Esophagus squamous epithelium (tissue), 4 donors: ENCODE measurements around the gene APBB3.

Source experiments
- POLR2A ChIP-seq, 4 donors: fragments of 450-650 bp; IDR thresholded peaks; one replicate each; pipeline ENCODE4 v1.6.1; 2017; ENCODE audit warnings: antibody characterized with exemption in 4 of 4, mild to moderate bottlenecking in 4 of 4, moderate library complexity in 3 of 4
- TF ChIP-seq, protein P1 (sequence below), 6 experiments: fragments of 450-650 bp in 4 of 6; fragments of 200-600 bp in 2 of 6; sonication (generic) in 2 of 6; IDR thresholded peaks; one replicate each; pipeline ENCODE4 v1.5.1; 2016 to 2019; ENCODE audit warnings: antibody characterized with exemption in 6 of 6, mild to moderate bottlenecking in 4 of 6, moderate library complexity in 4 of 6

DNA sequence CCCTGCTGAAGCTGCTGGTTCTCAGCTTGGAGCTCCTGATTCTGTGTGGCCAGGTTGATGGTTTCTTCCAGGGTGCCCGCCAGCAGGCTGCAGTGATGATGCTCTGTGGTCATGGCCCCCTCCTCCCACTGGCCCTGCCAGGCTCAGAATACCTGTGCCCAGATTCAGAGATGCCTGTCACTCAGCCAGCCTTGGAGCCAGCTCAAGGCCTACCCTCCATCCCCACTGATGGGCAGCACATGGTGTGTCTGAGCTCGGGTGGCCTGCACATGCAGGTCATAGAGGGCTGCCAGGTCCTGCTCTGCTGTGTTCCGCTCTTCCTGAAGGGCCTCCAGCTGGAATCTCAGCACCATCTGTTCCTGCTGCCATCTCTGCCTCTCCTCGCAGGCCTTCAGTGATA lies 5.7 kb upstream of the APBB3 start:
- TF ChIP-seq, protein P1, sequence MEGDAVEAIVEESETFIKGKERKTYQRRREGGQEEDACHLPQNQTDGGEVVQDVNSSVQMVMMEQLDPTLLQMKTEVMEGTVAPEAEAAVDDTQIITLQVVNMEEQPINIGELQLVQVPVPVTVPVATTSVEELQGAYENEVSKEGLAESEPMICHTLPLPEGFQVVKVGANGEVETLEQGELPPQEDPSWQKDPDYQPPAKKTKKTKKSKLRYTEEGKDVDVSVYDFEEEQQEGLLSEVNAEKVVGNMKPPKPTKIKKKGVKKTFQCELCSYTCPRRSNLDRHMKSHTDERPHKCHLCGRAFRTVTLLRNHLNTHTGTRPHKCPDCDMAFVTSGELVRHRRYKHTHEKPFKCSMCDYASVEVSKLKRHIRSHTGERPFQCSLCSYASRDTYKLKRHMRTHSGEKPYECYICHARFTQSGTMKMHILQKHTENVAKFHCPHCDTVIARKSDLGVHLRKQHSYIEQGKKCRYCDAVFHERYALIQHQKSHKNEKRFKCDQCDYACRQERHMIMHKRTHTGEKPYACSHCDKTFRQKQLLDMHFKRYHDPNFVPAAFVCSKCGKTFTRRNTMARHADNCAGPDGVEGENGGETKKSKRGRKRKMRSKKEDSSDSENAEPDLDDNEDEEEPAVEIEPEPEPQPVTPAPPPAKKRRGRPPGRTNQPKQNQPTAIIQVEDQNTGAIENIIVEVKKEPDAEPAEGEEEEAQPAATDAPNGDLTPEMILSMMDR (IDR thresholded peaks at IDR 0.05): no peak
- no peak for TF ChIP-seq POLR2A (IDR thresholded peaks at IDR 0.05)
